Daoy (cell line): ENCODE measurements around the gene C10orf95. TPM values are rescaled to one million over a fixed set of nuclear protein-coding genes. Genes with fewer than 3 reads are reported as not detected.
A peak's percentile ranks its signal among the peaks of the same experiment; 100 is the strongest.

Source experiments
- DNase-seq: peaks from one replicate; pipeline ENCODE4 v3.0.0-alpha.2; 2015; ENCODE audit warnings: low read depth
- total RNA-seq: library from RNA; depleted of rRNA; stranded (reverse); fragments of >200 nt; shearing (Covaris generic); gene quantifications from 2 replicates; pipeline ENCODE4 v1.2.3, GENCODE V29; 2014; rRNA removed

C10orf95 gene
- total RNA-seq, 1 experiment from 2014 or later, result not detected

- DNase-seq, result peak; percentile 68
These were observed 49.4 kb downstream of the C10orf95 start for GRCh38 chr10:102401735-102402511.

GRCh38 chr10:102401342-102401654, 50.0 kb downstream of the C10orf95 start:
- no peak for DNase-seq

GRCh38 chr10:102400598-102401341, 50.6 kb downstream of the C10orf95 start:
- no peak for DNase-seq

GRCh38 chr10:102400076-102400475, 51.3 kb downstream of the C10orf95 start:
- DNase-seq, result no peak

Other genes starting within 250 kb of the C10orf95 start
- 0.06 TPM in 1 of 2 replicates, not detected in the other for gene ELOVL3, start 225.2 kb downstream of the C10orf95 start, total RNA-seq
- gene PITX3, start 210.0 kb downstream of the C10orf95 start, total RNA-seq, result not detected in 2 replicates
- gene GBF1, start 206.0 kb downstream of the C10orf95 start, total RNA-seq, result 17.3 and 26.5 TPM in 2 replicates
- 44.0 and 47.3 TPM in 2 replicates for gene NFKB2, start 55.8 kb downstream of the C10orf95 start, total RNA-seq
- gene PSD, start 32.8 kb downstream of the C10orf95 start, total RNA-seq, result 0.29 TPM in 1 of 2 replicates, not detected in the other
- 4.9 and 8.1 TPM in 2 replicates for gene FBXL15, start 30.7 kb downstream of the C10orf95 start, total RNA-seq
- gene CUEDC2, start 19.0 kb downstream of the C10orf95 start, total RNA-seq, result 19.5 and 30.1 TPM in 2 replicates
- 77.7 and 79.4 TPM in 2 replicates for gene ACTR1A, start 51.2 kb upstream of the C10orf95 start, total RNA-seq
- gene SUFU, start 52.4 kb upstream of the C10orf95 start, total RNA-seq, result 0.40 and 0.60 TPM in 2 replicates
- 39.8 and 54.1 TPM in 2 replicates for gene TRIM8, start 192.9 kb upstream of the C10orf95 start, total RNA-seq